ENCODE data around the gene JAK1.

JAK1 gene

DNA sequence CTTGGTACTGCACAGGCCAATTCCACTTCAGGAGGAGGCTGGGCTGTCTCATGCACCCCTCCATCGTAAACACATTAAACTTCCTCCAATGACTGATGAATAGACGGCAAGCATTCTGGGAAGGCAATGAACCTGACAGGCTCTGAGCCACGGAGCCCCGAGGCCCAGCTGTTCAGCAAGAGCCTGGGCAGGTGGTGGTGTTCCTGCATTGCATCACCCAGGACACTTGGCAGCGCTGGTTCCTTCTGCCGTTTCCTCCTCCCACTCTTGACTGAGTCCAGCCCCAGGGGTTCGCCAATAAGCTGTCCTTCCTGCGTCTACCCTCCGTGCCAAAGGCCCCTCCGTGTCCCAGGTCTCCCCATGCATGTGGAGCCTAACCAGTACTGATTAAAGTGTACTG lies 109.8 kb downstream of the JAK1 start:
- TF ChIP-seq GATA1 (IDR thresholded peaks at IDR 0.05; ENCODE audit: low read depth, low read length) (no peak), POLR2A (IDR thresholded peaks at IDR 0.05; ENCODE audit: low read length) (no peak)
- DNase-seq, result no peak

DNA sequence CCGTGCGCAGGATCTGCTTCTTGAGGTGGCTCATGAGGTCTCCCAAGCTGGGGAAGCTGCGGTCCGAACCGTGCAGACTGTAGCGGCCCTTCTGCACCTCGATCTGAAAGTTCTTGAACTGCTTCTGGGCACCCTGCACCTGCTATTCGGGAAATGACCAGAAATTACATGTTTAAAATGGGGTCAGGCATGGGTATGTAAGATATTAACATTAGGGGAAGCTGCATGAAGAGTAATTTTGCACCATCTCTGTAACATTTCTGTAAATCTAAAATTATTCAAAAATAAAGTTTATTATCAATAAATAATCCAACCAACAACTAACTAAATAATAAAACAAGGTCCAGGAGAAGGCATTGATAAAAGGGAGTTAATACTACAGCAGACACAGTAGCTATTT lies 110.8 kb downstream of the JAK1 start:
- TF ChIP-seq POLR2A (IDR thresholded peaks at IDR 0.05; ENCODE audit: low read length) (no peak), GATA1 (IDR thresholded peaks at IDR 0.05; ENCODE audit: low read depth, low read length) (no peak)

DNA sequence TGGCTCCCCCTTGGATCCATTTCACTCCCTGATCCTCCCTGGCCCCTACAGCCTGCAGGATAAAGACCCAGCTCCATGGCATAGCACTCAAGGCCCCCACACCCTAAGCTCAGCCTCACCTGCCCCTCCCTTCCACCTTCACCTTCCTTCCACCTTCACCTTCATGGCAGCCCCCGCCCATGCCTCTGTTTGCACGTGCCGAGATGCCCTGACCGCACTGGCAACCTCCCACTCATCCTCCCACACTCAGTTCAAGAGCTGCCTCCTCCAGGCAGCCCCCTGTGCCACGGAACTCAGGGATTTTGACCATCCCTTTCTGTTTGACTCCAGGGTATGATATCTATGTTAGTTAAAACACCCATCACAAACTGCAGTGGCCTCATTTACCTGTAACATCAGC lies 111.7 kb downstream of the JAK1 start:
- TF ChIP-seq GATA1 (IDR thresholded peaks at IDR 0.05; ENCODE audit: low read depth, low read length), result no peak
- no peak for TF ChIP-seq POLR2A (IDR thresholded peaks at IDR 0.05; ENCODE audit: low read length)
- no peak for DNase-seq

More for the DNA sequence above, 110.8 kb downstream of the JAK1 start:
- no peak for DNase-seq

DNA sequence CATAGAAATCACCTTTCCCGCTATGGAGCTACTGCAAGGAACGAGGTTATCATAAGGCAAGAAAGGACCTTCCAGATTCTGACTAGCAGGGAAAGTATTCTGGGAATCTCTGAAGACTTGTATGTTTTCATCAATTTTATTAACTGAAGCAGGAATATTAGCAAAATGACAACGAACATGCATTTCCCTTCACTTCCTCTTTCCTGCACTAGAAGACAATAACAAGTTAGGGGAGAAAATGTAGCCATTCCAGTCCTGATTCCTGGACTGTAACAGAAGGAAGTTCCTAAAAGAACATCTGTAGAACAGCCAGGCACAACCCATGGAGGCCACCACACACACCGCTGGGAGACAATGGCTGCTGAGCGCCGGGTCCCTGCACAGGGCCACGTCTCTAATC lies 114.7 kb downstream of the JAK1 start:
- no peak for DNase-seq
- TF ChIP-seq POLR2A (IDR thresholded peaks at IDR 0.05; ENCODE audit: low read length) (no peak), GATA1 (IDR thresholded peaks at IDR 0.05; ENCODE audit: low read depth, low read length) (no peak)

GRCh38 chr1:64850846-64851245 lies 115.5 kb downstream of the JAK1 start:
- TF ChIP-seq POLR2A (IDR thresholded peaks at IDR 0.05; ENCODE audit: low read length) (no peak), GATA1 (IDR thresholded peaks at IDR 0.05; ENCODE audit: low read depth, low read length) (no peak)
- no peak for DNase-seq

DNA sequence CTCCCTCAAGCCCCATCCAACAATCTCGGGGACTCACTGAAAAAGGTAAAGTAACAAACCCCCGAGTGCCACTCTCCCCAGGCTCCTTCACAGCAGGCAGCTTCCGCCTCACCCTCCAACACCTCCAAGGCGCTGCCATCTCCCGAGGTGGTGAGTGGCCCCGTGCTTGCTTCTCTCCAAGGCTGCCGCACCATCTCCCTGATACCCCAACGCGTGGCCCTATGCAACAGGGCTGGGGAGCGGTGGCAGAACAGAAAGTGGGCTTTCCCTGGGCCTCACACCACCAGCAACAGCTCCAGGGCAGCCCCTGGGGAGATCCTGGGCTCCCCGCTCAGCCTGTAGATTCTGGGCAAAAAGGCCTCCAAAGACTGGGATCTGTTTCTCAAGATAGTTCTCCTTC lies 116.4 kb downstream of the JAK1 start:
- TF ChIP-seq POLR2A (IDR thresholded peaks at IDR 0.05; ENCODE audit: low read length) (no peak), GATA1 (IDR thresholded peaks at IDR 0.05; ENCODE audit: low read depth, low read length) (no peak)
- DNase-seq, result no peak

GRCh38 chr1:64848803-64849202 lies 117.5 kb downstream of the JAK1 start:
- DNase-seq, result no peak
- no peak for TF ChIP-seq POLR2A (IDR thresholded peaks at IDR 0.05; ENCODE audit: low read length)
- TF ChIP-seq GATA1 (IDR thresholded peaks at IDR 0.05; ENCODE audit: low read depth, low read length), result no peak

GRCh38 chr1:64848136-64848535 lies 118.2 kb downstream of the JAK1 start:
- no peak for DNase-seq
- TF ChIP-seq GATA1 (IDR thresholded peaks at IDR 0.05; ENCODE audit: low read depth, low read length) (no peak), POLR2A (IDR thresholded peaks at IDR 0.05; ENCODE audit: low read length) (no peak)

DNA sequence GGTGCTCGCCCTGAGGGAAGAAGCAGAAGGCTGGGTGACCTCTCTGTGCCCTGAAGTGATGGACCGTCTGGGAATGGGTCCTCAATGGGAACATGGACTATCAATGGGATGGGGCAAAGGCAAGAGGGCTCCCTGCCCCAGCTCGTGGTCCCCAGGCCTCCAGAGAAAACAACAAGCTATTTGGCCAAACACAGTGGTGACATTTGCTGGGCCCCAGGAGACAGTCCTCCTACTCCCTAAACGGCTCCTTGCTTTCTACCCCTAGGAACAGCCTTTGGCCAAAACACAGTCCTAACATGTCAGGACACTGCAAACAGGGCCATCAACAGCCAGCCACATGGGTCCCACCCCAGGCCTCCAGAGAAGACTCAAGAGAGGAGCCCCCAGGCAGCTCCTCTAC lies 118.7 kb downstream of the JAK1 start:
- TF ChIP-seq GATA1 (IDR thresholded peaks at IDR 0.05; ENCODE audit: low read depth, low read length), result no peak
- no peak for TF ChIP-seq POLR2A (IDR thresholded peaks at IDR 0.05; ENCODE audit: low read length)
- no peak for DNase-seq

DNA sequence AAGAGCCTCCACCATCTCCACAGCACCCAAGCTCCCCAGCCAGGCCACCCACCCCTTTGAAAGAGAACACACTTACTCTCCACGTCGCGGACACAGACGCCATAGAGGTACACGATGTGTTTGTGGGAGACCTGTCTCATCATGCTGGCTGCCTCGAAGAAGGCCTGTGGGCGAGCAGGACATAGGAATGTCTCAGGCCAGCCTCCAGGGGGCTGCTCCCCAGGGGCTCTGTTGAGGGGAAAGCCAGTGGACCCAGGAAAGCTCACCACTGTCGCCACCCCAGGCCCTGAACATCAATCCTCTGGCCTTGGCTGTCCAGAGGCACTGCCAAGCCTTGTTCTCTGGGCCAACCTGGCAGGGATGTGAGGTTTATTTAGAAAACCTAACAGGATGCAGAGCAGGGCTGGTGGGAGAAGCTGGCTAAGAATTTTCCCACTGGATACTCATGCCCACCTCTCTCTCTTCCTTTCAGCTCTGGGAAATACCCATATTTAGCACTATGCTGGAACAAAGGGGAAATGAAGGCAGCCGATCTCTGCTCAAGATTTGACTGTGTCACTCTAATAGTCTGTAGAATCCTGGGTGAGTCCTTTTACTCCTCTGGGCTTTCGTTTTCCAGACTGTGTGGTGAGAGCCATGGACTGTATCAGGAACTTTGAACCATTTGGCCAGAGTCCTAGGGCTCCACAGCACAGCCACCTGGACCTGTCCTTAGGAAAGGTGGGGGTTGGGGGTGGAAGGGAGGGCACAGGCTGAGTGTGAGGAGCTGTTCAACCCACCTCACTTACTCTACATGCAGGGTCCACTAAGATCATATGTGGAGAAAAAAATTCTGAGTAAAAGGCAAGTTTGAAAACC lies 119.5 kb downstream of the JAK1 start:
- no peak for DNase-seq
- TF ChIP-seq GATA1 (IDR thresholded peaks at IDR 0.05; ENCODE audit: low read depth, low read length), result no peak
- TF ChIP-seq POLR2A (IDR thresholded peaks at IDR 0.05; ENCODE audit: low read length), result no peak

GRCh38 chr1:64845831-64846425 lies 120.4 kb downstream of the JAK1 start:
- DNase-seq, result no peak
- no peak for TF ChIP-seq POLR2A (IDR thresholded peaks at IDR 0.05; ENCODE audit: low read length)
- TF ChIP-seq GATA1 (IDR thresholded peaks at IDR 0.05; ENCODE audit: low read depth, low read length), result no peak

- TF ChIP-seq GATA1 (IDR thresholded peaks at IDR 0.05; ENCODE audit: low read depth, low read length), result no peak
- no peak for DNase-seq
Observed at GRCh38 chr1:64844609-64845008, 121.7 kb downstream of the JAK1 start.

- no peak for DNase-seq
- TF ChIP-seq GATA1 (IDR thresholded peaks at IDR 0.05; ENCODE audit: low read depth, low read length), result no peak
- no peak for TF ChIP-seq POLR2A (IDR thresholded peaks at IDR 0.05; ENCODE audit: low read length)
Observed at GRCh38 chr1:64844175-64844574, 122.2 kb downstream of the JAK1 start.

DNA sequence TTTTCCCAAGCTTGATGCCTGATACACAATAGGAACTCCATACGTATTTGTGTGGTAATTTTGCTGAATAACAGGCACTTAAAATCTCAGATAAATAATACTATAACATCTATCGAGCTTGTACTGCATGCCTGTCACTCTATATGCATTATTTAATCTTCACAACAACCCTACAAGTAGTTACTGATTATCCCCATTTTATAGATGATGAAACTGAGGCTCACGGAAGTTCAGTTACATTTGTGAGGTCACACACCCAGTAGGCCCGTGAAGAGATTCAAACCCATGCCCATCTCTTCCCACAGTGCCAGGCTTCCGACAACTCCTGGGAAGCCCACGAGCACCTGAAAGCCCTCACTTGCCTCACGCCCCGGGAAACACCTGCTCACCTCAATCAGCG lies 122.7 kb downstream of the JAK1 start:
- TF ChIP-seq GATA1 (IDR thresholded peaks at IDR 0.05; ENCODE audit: low read depth, low read length) (no peak), POLR2A (IDR thresholded peaks at IDR 0.05; ENCODE audit: low read length) (no peak)
- DNase-seq, result no peak

DNA sequence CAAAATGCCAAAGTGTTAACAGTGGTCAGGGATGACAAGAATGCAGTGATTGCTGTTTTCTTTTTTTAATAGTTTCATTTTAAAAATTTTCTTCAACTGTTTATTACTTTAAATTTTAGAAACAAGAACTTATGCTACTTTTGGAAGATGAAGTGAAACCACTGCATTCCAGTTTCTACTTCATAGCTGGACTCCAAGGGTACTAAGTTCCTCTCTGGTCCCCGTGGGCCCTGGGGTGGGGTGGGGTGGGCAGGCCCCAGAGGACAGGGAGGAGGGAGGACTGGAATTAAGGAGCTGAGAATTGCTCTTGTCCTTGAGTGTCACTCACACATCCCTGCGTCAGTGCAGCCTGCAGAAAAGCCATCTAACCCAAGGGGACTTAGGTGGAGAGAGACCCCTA lies 124.1 kb downstream of the JAK1 start:
- no peak for TF ChIP-seq POLR2A (IDR thresholded peaks at IDR 0.05; ENCODE audit: low read length)
- no peak for TF ChIP-seq GATA1 (IDR thresholded peaks at IDR 0.05; ENCODE audit: low read depth, low read length)
- DNase-seq, result no peak
